Stimulated activated CD4-positive, alpha-beta T cell treated with anti-CD3 and anti-CD28 coated beads, Interleukin-12 subunit alpha, Interleukin-12 subunit beta, amount 100 ng/mL, for 4 hours (primary cell): ENCODE data around the gene SNX30.

Source experiments
- DNase-seq: peaks from one replicate; pipeline ENCODE4 v3.0.0-alpha.2; 2020

Gene SNX30

GRCh38 chr9:112861155-112861554 lies 110.6 kb downstream of the SNX30 start:
- no peak for DNase-seq

- no peak for DNase-seq
Observed at GRCh38 chr9:112861638-112862555, 111.3 kb downstream of the SNX30 start.

- DNase-seq, result no peak
Observed at GRCh38 chr9:112863214-112863613, 112.7 kb downstream of the SNX30 start.

- DNase-seq, result no peak
Observed at GRCh38 chr9:112863746-112864145, 113.2 kb downstream of the SNX30 start.

- DNase-seq, result no peak
Observed at GRCh38 chr9:112864403-112864802, 113.8 kb downstream of the SNX30 start.

- DNase-seq, result no peak
Observed at GRCh38 chr9:112864982-112865381, 114.4 kb downstream of the SNX30 start.

- no peak for DNase-seq
Observed at GRCh38 chr9:112866662-112867274, 116.2 kb downstream of the SNX30 start.

GRCh38 chr9:112867275-112867991 lies 116.9 kb downstream of the SNX30 start:
- DNase-seq, result no peak

GRCh38 chr9:112868461-112868860 lies 117.9 kb downstream of the SNX30 start:
- no peak for DNase-seq

- no peak for DNase-seq
Observed at GRCh38 chr9:112869041-112869529, 118.5 kb downstream of the SNX30 start.

GRCh38 chr9:112869917-112870316 lies 119.4 kb downstream of the SNX30 start:
- DNase-seq, result no peak

GRCh38 chr9:112870556-112870955 lies 120.0 kb downstream of the SNX30 start:
- DNase-seq, result no peak

- no peak for DNase-seq
Observed at GRCh38 chr9:112872019-112872418, 121.5 kb downstream of the SNX30 start.

- no peak for DNase-seq
Observed at GRCh38 chr9:112873773-112874405, 123.3 kb downstream of the SNX30 start.

GRCh38 chr9:112878752-112879151 lies 128.2 kb downstream of the SNX30 start:
- no peak for DNase-seq

GRCh38 chr9:112880650-112881049 lies 130.1 kb downstream of the SNX30 start:
- DNase-seq, result no peak

GRCh38 chr9:112881331-112881730 lies 130.8 kb downstream of the SNX30 start:
- no peak for DNase-seq

GRCh38 chr9:112884101-112884500 lies 133.5 kb downstream of the SNX30 start:
- DNase-seq, result no peak

- no peak for DNase-seq
Observed at GRCh38 chr9:112884721-112885120, 134.2 kb downstream of the SNX30 start.

- DNase-seq, result no peak
Observed at GRCh38 chr9:112885324-112885723, 134.8 kb downstream of the SNX30 start.

- DNase-seq, result no peak
Observed at GRCh38 chr9:112886351-112886750, 135.8 kb downstream of the SNX30 start.

- DNase-seq, result no peak
Observed at GRCh38 chr9:112887381-112887780, 136.8 kb downstream of the SNX30 start.
